Right lobe of liver (tissue), 6 donors: Measurements from ENCODE around the gene NCAPD2. TPM values are rescaled to one million over a fixed set of nuclear protein-coding genes. Genes with fewer than 3 reads are reported as not detected.
"Not testable (repeated sequence)": the region's sequence is repeated elsewhere in the genome, so short reads cannot be mapped to it uniquely, and the experiment has no call there.

Experiments
- ATAC-seq, 4 donors: fragments of 200-7000 bp; cut with Tn5 transposase; one replicate each; pipeline ENCODE4 v1.9.1; 2020; ENCODE audit warnings: mild to moderate bottlenecking in 4 of 4, moderate library complexity in 4 of 4
- DNase-seq, 3 donors: peaks; one replicate each; pipeline ENCODE4 v3.0.0-alpha.2; 2020
- H3K27ac ChIP-seq, 3 donors: fragments of 200-600 bp; one replicate each; pipeline ENCODE4 v1.8.0; 2022
- H3K27me3 ChIP-seq, 2 donors: fragments of 200-600 bp; one replicate each; pipeline ENCODE4 v1.8.0; 2022
- H3K36me3 ChIP-seq, 4 donors: fragments of 200-600 bp; sonication (generic) in 1 of 4; one replicate each; pipeline versions ENCODE4 v1.5.1 to v1.8.0; 2017 to 2022; ENCODE audit warnings: control low read depth in 1 of 4
- H3K4me1 ChIP-seq, 4 donors: fragments of 200-600 bp; sonication (generic) in 1 of 4; one replicate each; pipeline versions ENCODE4 v1.5.1 to v1.8.0; 2017 to 2022; ENCODE audit warnings: control low read depth in 1 of 4
- H3K4me3 ChIP-seq, 3 donors: fragments of 200-600 bp; one replicate each; pipeline ENCODE4 v1.8.0; 2022
- H3K9me3 ChIP-seq, 4 donors: fragments of 200-600 bp; sonication (generic) in 1 of 4; one replicate each; pipeline versions ENCODE4 v1.5.1 to v1.8.0; 2017 to 2022; ENCODE audit warnings: control low read depth in 1 of 4
- POLR2A ChIP-seq: fragments of 450-650 bp; IDR thresholded peaks from one replicate; pipeline ENCODE4 v1.6.1; 2017; ENCODE audit warnings: antibody characterized with exemption, mild to moderate bottlenecking
- WGBS: methylation state at CpG from one replicate; pipeline ENCODE4 v1.1.6; 2018; ENCODE audit warnings: low coverage, low lambda C conversion rate; ENCODE audit not compliant: insufficient coverage; ENCODE audit errors: missing lambda C conversion rate; 5-methylcytosine and 5-hydroxymethylcytosine counted together
- intact Hi-C, 2 donors: fragments of 100-400 bp; cut with DNase I; formaldehyde crosslinking; loops; one replicate each; pipeline versions ENCODE4 v1.11.2 to v1.14.1; 2022
- total RNA-seq, 6 experiments: library from RNA; depleted of rRNA in 2 of 6; stranded (reverse); fragments of >200 nt in 2 of 6; fragmentation: NEBNext Ultra II Directional in 3 of 6; extraction: Animal tissue kit (Norgen Biotek cat#: 25700) in 3 of 6; gene quantifications; one replicate each; pipeline versions ENCODE4 v1.1.0 to v1.2.4, GENCODE V29; 2016 to 2023
- TF ChIP-seq, protein P1 (sequence below), 4 donors: fragments of 200-600 bp in 3 of 4; fragments of 450-650 bp in 1 of 4; IDR thresholded peaks; one replicate each; pipeline versions ENCODE4 v1.5.1 to v1.8.0; 2016 to 2022; ENCODE audit warnings: antibody characterized with exemption in 4 of 4, mild to moderate bottlenecking in 2 of 4
- donor health status: DM: no; HTN: yes; CAD: no.
- donor health status: DM: no; HTN: no; CAD: no.
- donor health status: DM: no; HTN: no; CAD: no.
- donor health status: DM: no; HTN: yes; CAD: no.
- donor health status: DM: no; HTN: yes; CAD: no.

Gene NCAPD2
- total RNA-seq, 6 experiments from 2014 or later, result 6.2 to 40.9 (median 8.4) TPM

DNA sequence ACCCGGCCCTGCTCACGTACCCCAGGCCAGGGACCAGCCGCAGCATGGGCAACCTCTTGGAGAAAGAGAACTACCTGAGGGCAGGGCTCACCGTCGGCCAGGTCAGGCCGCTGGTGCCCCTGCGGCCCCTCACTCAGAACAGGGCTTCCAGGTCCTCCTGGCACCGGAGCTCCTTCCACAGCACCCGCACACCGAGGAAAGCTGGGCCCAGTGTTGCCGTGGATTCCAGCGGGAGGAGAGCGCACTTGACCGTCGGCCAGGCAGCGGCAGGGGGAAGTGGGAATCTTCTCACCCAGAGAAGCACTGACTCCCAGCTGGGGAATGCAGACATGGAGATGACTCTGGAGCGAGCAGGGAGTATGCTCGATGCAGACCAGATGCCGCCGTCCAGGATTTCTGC is 15.5 kb upstream of the NCAPD2 start:
- 67% methylated on average over 2 of the region's 20 CpGs for WGBS
- H3K36me3 ChIP-seq, result no peaks in the 10 kb centered on the region
- no peak overlapping the region for H3K4me3 ChIP-seq
- no peaks in the 10 kb centered on the region for H3K4me1 ChIP-seq
- no peak overlapping the region for H3K27ac ChIP-seq
- H3K9me3 ChIP-seq, result no peaks in the 10 kb centered on the region
- no peaks in the 10 kb centered on the region for H3K27me3 ChIP-seq
- ATAC-seq (peak in 1 of 4 donors; percentile 30), DNase-seq (no peak)
- intact Hi-C loops, result no loop called here
- no peak for TF ChIP-seq POLR2A
- TF ChIP-seq, protein P1, sequence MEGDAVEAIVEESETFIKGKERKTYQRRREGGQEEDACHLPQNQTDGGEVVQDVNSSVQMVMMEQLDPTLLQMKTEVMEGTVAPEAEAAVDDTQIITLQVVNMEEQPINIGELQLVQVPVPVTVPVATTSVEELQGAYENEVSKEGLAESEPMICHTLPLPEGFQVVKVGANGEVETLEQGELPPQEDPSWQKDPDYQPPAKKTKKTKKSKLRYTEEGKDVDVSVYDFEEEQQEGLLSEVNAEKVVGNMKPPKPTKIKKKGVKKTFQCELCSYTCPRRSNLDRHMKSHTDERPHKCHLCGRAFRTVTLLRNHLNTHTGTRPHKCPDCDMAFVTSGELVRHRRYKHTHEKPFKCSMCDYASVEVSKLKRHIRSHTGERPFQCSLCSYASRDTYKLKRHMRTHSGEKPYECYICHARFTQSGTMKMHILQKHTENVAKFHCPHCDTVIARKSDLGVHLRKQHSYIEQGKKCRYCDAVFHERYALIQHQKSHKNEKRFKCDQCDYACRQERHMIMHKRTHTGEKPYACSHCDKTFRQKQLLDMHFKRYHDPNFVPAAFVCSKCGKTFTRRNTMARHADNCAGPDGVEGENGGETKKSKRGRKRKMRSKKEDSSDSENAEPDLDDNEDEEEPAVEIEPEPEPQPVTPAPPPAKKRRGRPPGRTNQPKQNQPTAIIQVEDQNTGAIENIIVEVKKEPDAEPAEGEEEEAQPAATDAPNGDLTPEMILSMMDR (IDR thresholded peaks at IDR 0.05), result no peak

DNA sequence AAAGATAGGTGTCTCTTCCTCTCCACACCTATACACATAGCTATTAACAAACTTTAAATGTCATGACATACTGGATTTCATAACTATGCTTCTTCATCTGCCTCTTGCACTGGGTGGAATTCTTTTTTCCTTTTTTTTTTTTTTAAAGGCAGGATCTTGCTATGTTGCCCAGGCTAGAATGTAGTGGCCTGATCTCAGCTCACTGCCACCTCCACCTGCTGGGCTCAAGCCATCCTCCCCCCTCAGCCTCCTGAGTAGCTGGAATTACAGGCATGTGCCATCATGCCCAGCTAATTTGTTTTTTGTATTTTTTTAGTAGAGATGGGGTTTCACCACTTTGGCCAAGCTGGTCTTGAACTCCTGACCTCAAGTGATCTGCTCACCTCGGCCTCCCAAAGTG is 5.7 kb upstream of the NCAPD2 start:
- intact Hi-C loops, result no loop called here
- H3K27ac ChIP-seq, result no peak overlapping the region
- no peak for TF ChIP-seq POLR2A
- TF ChIP-seq, protein P1 (IDR thresholded peaks at IDR 0.05), result no peak
- peaks cover 0 to 6% (median 0%) of the 10 kb centered on the region in 4 donors for H3K4me1 ChIP-seq
- DNase-seq, result no peak
- ATAC-seq, result no peak
- H3K36me3 ChIP-seq, result peaks cover 0 to 7% (median 0%) of the 10 kb centered on the region in 4 donors
- H3K9me3 ChIP-seq, result no peaks in the 10 kb centered on the region
- WGBS, result no CpG with 5 or more reads among the region's 1 CpG
- H3K27me3 ChIP-seq, result no peaks in the 10 kb centered on the region
- no peak overlapping the region for H3K4me3 ChIP-seq

DNA sequence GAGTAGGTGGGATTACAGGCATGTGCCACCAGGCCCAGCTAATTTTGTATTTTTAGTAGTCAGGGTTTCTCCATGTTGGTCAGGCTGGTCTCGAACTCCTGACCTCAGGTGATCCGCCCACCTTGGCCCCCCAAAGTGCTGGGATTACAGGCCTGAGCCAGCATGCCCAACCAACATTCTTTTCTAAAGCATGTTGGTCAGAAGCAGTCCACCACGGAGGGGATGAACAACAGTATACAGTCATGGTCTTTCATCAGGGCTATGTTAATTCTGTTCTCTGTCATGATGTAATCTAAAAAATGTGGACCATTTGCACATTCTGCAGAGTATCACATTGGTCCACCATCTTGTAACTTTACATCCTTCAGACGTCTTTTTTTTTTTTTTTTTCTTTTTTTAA is 4.5 kb upstream of the NCAPD2 start:
- DNase-seq (no peak), ATAC-seq (no peak)
- TF ChIP-seq POLR2A, result no peak
- TF ChIP-seq, protein P1 (IDR thresholded peaks at IDR 0.05), result no peak
- Histone ChIP-seq H3K27me3 (no peaks in the 10 kb centered on the region), H3K4me3 (no peak overlapping the region), H3K27ac (no peak overlapping the region), H3K36me3 (peaks cover 0 to 7% (median 0%) of the 10 kb centered on the region in 4 donors), H3K9me3 (no peaks in the 10 kb centered on the region), H3K4me1 (peaks cover 0 to 10% (median 1%) of the 10 kb centered on the region in 4 donors)
- 31% methylated on average over 2 of the region's 4 CpGs for WGBS
- intact Hi-C loops, result no loop called here

DNA sequence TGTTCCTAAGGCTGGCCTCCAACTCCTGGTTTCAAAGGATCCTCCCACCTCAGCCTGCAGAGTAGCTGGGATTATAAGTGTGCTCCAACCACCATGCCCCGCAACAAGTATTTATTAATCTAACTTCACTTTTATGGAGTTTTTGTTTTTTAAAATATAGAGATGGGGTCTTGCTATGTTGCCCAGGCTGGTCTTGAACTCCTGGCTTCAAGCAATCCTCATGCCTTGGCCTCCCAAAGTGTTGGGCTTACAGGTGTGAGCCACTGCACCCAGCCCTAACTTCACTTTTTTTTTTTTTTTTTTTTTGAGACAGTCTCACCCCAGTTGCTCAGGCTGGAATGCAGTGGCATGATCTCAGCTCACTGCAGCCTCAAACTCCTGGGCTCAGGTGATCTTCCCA is 3.2 kb upstream of the NCAPD2 start:
- DNase-seq, intact Hi-C loops, ATAC-seq, H3K27me3 ChIP-seq, H3K4me3 ChIP-seq, H3K9me3 ChIP-seq, H3K27ac ChIP-seq, H3K36me3 ChIP-seq: not testable (repeated sequence)
- H3K4me1 ChIP-seq, result peaks cover 0 to 20% (median 4%) of the 10 kb centered on the region in 4 donors
- 88% methylated on average over 1 of the region's 1 CpG for WGBS

DNA sequence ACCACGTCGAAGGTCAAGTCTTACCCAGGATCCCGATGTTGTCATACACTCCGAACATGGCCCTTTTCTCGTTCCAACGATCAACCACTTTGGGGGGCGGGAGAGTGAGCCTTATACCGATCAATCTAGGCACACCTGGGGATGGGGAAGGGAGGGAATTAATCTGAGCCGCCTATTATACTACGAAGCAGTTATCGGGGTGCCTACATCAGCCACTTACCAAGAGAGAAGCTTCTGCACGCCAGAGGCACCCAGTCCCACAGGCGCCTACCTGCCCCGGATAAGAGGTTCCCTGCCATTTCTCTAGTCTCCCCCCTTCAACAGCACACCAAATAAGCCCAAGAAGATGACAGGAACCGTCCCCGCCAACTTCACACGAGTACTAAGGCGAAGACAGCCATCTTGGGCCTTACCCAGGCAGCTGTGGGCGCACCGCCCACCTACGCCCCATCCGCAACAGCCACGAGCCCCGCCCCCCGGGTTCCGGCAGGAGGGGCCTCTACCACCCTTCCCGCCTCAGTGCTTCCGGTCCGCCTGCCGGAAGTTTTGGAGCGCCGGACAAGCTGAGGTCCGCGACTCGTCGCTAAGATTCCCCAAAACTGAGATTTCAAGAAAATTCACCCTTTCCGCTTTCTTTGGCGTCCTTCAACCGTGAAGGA is 935 bp upstream of the NCAPD2 start, which contains the start of gene MRPL51:
MRPL51 (minus strand) TSS at position 425 of the 659 bp plus-strand sequence; CDS start at position 299, 126 bp downstream.
- Histone ChIP-seq H3K27me3 (no peaks in the 10 kb centered on the region), H3K4me1 (peaks cover 0 to 20% (median 4%) of the 10 kb centered on the region in 4 donors), H3K4me3 (peak within 1 kb of the TSS; percentile 60 to 91 (median 76)), H3K36me3 (peaks cover 0 to 24% (median 0%) of the 10 kb centered on the region in 4 donors), H3K9me3 (no peaks in the 10 kb centered on the region), H3K27ac (peak within 1 kb of the TSS; percentile 71 to 97 (median 91))
- DNase-seq (peak; percentile 99), ATAC-seq (peak; percentile 94 to 97 (median 95))
- WGBS, result under 1% methylated on average over 21 of the region's 39 CpGs
- intact Hi-C loops, result no loop called here
- peak; percentile 56 for TF ChIP-seq POLR2A
- TF ChIP-seq, protein P1 (IDR thresholded peaks at IDR 0.05), result no peak
